A673 (cell line): ENCODE data around the gene TMTC2. TPM values are rescaled to one million over a fixed set of nuclear protein-coding genes. Genes with fewer than 3 reads are reported as not detected.

Source experiments
- BruUV-seq: library from RNA; stranded (reverse); fragments of 400-500 nt; replicated peaks from 2 replicates; lab custom pipeline; 2021; lab: Mats Ljungman, UMichigan
- CTCF ChIA-PET: fragments of 300-600 bp; sonication (Branson Sonifier 250); formaldehyde crosslinking; loops from one replicate; lab custom pipeline; 2022; ENCODE audit warnings: antibody characterized with exemption; lab: Charles Lee
- POLR2A ChIA-PET: fragments of 300-600 bp; sonication (Branson Sonifier 250); formaldehyde crosslinking; loops from one replicate; lab custom pipeline; 2022; ENCODE audit warnings: antibody characterized with exemption; ENCODE audit not compliant: low non-redundant PET; lab: Charles Lee
- DNase-seq: peaks from one replicate; pipeline ENCODE4 v3.0.0-alpha.2; 2015; ENCODE audit warnings: low spot score
- H3K27ac ChIP-seq: fragments of 200-600 bp; sonication (generic); 2 replicates; pipeline ENCODE4 v1.5.1; 2016; ENCODE audit warnings: mixed run types, low read depth, mild to moderate bottlenecking, mixed read lengths, antibody characterized with exemption, low read length; ENCODE audit not compliant: poor library complexity, severe bottlenecking
- H3K27me3 ChIP-seq: fragments of 200-600 bp; sonication (generic); replicated peaks from 2 replicates; pipeline ENCODE4 v1.6.1; 2017; ENCODE audit warnings: mixed run types, low read depth, mild to moderate bottlenecking, mixed read lengths, antibody characterized with exemption, low read length; ENCODE audit not compliant: insufficient read depth, poor library complexity
- H3K36me3 ChIP-seq: fragments of 200-600 bp; sonication (generic); 2 replicates; pipeline ENCODE4 v1.6.1; 2016; ENCODE audit warnings: mixed run types, mild to moderate bottlenecking, mixed read lengths, antibody characterized with exemption, low read length; ENCODE audit not compliant: insufficient read depth, poor library complexity, severe bottlenecking
- H3K4me1 ChIP-seq: fragments of 200-600 bp; sonication (generic); 2 replicates; pipeline ENCODE4 v1.6.1; 2017; ENCODE audit warnings: mixed run types, mild to moderate bottlenecking, mixed read lengths, antibody characterized with exemption, low read length; ENCODE audit not compliant: insufficient read depth, poor library complexity, severe bottlenecking
- H3K4me3 ChIP-seq: fragments of 200-600 bp; sonication (generic); 2 replicates; pipeline ENCODE4 v1.5.1; 2016; ENCODE audit warnings: low read depth, mixed run types, mild to moderate bottlenecking, mixed read lengths, low read length; ENCODE audit not compliant: poor library complexity, severe bottlenecking
- H3K9me3 ChIP-seq: fragments of 200-600 bp; sonication (generic); 2 replicates; pipeline ENCODE4 v1.6.1; 2016; ENCODE audit warnings: mixed run types, low read depth, mild to moderate bottlenecking, mixed read lengths, antibody characterized with exemption, low read length; ENCODE audit not compliant: poor library complexity, severe bottlenecking
- EZH2 ChIP-seq: fragments of 200-600 bp; sonication (generic); IDR thresholded peaks from 2 replicates; pipeline ENCODE4 v1.6.1; 2017; ENCODE audit warnings: borderline replicate concordance, low read depth, mild to moderate bottlenecking, mixed read lengths, antibody characterized with exemption, low read length; ENCODE audit not compliant: poor library complexity, severe bottlenecking
- intact Hi-C: fragments of 100-400 bp; cut with micrococcal nuclease; formaldehyde crosslinking; loops from one replicate; pipeline ENCODE4 v1.10.0; 2022; ENCODE audit not compliant: unreplicated experiment
- total RNA-seq: library from RNA; stranded (reverse); gene quantifications from 2 replicates; pipeline ENCODE4 v1.2.3, GENCODE V29; 2021
- TF ChIP-seq, protein P1 (sequence below): fragments of 300-800, 200-600 bp; sonication (generic); conservative IDR thresholded peaks from 2 replicates; pipeline ENCODE4 v1.5.1; 2017; ENCODE audit warnings: low read depth, mild to moderate bottlenecking, antibody characterized with exemption, low read length, moderate library complexity, mixed read lengths

TMTC2 gene
- total RNA-seq, 1 experiment from 2014 or later = 3.3 TPM

DNA sequence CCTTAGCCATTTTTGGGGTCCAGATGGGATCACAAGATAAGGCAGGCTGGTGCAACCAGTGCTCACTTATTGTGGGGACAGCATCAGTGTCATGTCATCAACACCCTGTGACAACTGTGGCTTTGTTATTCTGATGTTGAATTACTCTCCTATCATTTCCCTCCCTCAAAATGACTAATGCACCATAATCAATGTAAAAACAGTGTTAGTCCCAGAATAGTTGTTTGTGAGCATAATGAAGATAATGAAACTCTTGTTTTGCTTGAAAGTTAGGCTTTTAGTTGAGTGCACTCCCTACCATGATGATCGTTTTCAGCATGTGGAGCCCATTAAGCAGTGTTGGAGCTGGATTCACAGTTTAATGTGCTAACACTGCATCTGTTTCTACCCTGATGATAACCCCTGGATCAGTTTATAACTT lies 151.4 kb downstream of the TMTC2 start:
- no peak for TF ChIP-seq EZH2
- TF ChIP-seq, protein P1, sequence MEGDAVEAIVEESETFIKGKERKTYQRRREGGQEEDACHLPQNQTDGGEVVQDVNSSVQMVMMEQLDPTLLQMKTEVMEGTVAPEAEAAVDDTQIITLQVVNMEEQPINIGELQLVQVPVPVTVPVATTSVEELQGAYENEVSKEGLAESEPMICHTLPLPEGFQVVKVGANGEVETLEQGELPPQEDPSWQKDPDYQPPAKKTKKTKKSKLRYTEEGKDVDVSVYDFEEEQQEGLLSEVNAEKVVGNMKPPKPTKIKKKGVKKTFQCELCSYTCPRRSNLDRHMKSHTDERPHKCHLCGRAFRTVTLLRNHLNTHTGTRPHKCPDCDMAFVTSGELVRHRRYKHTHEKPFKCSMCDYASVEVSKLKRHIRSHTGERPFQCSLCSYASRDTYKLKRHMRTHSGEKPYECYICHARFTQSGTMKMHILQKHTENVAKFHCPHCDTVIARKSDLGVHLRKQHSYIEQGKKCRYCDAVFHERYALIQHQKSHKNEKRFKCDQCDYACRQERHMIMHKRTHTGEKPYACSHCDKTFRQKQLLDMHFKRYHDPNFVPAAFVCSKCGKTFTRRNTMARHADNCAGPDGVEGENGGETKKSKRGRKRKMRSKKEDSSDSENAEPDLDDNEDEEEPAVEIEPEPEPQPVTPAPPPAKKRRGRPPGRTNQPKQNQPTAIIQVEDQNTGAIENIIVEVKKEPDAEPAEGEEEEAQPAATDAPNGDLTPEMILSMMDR = no peak
- Histone ChIP-seq H3K27ac (no peak overlapping the region), H3K27me3 (no peaks in the 10 kb centered on the region), H3K4me3 (no peak overlapping the region), H3K36me3 (no peaks in the 10 kb centered on the region), H3K9me3 (no peaks in the 10 kb centered on the region), H3K4me1 (peaks cover 28% of the 10 kb centered on the region)
- no TSS peak for BruUV-seq
- POLR2A ChIA-PET = no interaction called here
- intact Hi-C loops = no loop called here
- peak; percentile 25 for DNase-seq
- CTCF ChIA-PET = no interaction called here

DNA sequence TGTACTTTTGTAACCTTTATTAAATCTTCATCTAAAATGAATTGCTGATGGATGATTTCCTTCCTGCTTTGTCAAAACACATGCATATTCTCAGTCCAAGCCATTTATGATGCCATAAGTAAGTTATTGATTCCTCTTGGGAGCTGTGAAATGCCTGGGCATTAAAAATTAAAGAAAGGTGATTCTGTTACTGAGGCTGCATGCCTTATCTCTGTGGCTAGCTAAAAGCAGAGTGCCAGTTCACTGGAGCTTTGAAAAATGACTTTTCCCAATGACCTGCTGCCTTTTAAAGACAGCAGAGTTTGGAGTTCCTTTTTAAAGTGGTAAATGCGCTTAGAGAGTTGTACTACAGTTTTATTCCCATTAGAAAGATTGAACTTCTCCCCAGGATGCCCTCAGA lies 152.1 kb downstream of the TMTC2 start:
- BruUV-seq = no TSS peak
- H3K4me3 ChIP-seq = no peak overlapping the region
- no peaks in the 10 kb centered on the region for H3K9me3 ChIP-seq
- intact Hi-C loops = no loop called here
- CTCF ChIA-PET = no interaction called here
- no peaks in the 10 kb centered on the region for H3K36me3 ChIP-seq
- POLR2A ChIA-PET = no interaction called here
- H3K27ac ChIP-seq = no peak overlapping the region
- H3K4me1 ChIP-seq = peaks cover 28% of the 10 kb centered on the region
- TF ChIP-seq EZH2 = no peak
- TF ChIP-seq, protein P1 = no peak
- peak; percentile 54 for DNase-seq
- H3K27me3 ChIP-seq = no peaks in the 10 kb centered on the region

DNA sequence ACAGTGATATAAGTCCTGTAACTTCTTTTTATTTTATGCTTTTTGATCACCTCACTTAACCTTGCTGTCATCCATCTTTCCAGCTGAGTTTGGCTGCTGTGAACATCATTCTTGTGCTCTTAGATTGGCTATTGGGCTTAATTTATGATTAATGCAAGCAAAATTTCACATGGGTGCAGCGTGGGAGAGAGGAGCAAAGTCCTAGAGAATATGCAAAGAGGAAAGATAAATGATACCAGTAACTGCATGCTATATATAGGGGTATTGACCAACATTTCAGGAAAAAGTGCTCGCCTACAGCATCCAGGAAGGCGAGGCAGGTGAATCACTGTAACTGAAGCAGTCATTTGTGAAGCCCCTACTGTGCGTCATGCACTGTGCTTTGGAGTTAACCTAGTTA lies 153.1 kb downstream of the TMTC2 start:
- Histone ChIP-seq H3K9me3 (no peaks in the 10 kb centered on the region), H3K4me1 (peaks cover 28% of the 10 kb centered on the region), H3K27me3 (no peaks in the 10 kb centered on the region), H3K27ac (no peak overlapping the region), H3K4me3 (no peak overlapping the region), H3K36me3 (no peaks in the 10 kb centered on the region)
- TF ChIP-seq, protein P1 = no peak
- no peak for TF ChIP-seq EZH2
- ChIA-PET CTCF (no interaction called here), POLR2A (no interaction called here)
- no peak for DNase-seq
- BruUV-seq = no TSS peak
- intact Hi-C loops = no loop called here
